HepG2 (cell line): ENCODE measurements around the gene NFATC2.
A peak's percentile ranks its signal among the peaks of the same experiment; 100 is the strongest.

Experiments used
- CTCF ChIP-seq: sonication (generic); formaldehyde crosslinking; IDR thresholded peaks from 2 replicates; pipeline ENCODE4 v1.5.0; 2020; ENCODE audit warnings: mild to moderate bottlenecking, missing genetic modification reagents, moderate library complexity
- RFX5 ChIP-seq: IDR thresholded peaks from 2 replicates; pipeline ENCODE4 v1.6.1; 2011; ENCODE audit warnings: low read depth, low read length, improper control_type of control experiment

- peak; percentile 25; the same call in 1 of the 2 replicates for TF ChIP-seq CTCF (CRISPR knock-in tag)
- no peak for TF ChIP-seq RFX5
Measured at GRCh38 chr20:51577432-51578144, 35.1 kb upstream of the NFATC2 start.
